ENCODE data around the gene DMD.

Gene DMD

GRCh38 chrX:31376408-31377022 lies 1834.8 kb downstream of the DMD start:
- no peak for DNase-seq

GRCh38 chrX:31374786-31375185 lies 1836.6 kb downstream of the DMD start:
- DNase-seq = no peak

GRCh38 chrX:31371956-31372355 lies 1839.4 kb downstream of the DMD start:
- DNase-seq = no peak

- no peak for DNase-seq
These were observed 1843.5 kb downstream of the DMD start for GRCh38 chrX:31367816-31368215.

- no peak for DNase-seq
These were observed 1845.3 kb downstream of the DMD start for GRCh38 chrX:31366041-31366440.

- no peak for DNase-seq
These were observed 1854.8 kb downstream of the DMD start for GRCh38 chrX:31356275-31357212.

- no peak for DNase-seq
These were observed 1856.0 kb downstream of the DMD start for GRCh38 chrX:31355206-31355955.

GRCh38 chrX:31353095-31353494 lies 1858.3 kb downstream of the DMD start:
- DNase-seq = no peak

- no peak for DNase-seq
These were observed 1860.6 kb downstream of the DMD start for GRCh38 chrX:31350808-31351074.

GRCh38 chrX:31349515-31349914 lies 1861.8 kb downstream of the DMD start:
- no peak for DNase-seq

- no peak for DNase-seq
These were observed 1870.8 kb downstream of the DMD start for GRCh38 chrX:31340587-31340986.

GRCh38 chrX:31338991-31339350 lies 1872.4 kb downstream of the DMD start:
- no peak for DNase-seq

- DNase-seq = no peak
These were observed 1874.0 kb downstream of the DMD start for GRCh38 chrX:31337332-31337731.

- DNase-seq = no peak
These were observed 1874.9 kb downstream of the DMD start for GRCh38 chrX:31336419-31336818.

GRCh38 chrX:31334997-31335396 lies 1876.4 kb downstream of the DMD start:
- no peak for DNase-seq

- DNase-seq = no peak
These were observed 1878.1 kb downstream of the DMD start for GRCh38 chrX:31333165-31333831.

- DNase-seq = no peak
These were observed 1879.4 kb downstream of the DMD start for GRCh38 chrX:31331928-31332327.

GRCh38 chrX:31331015-31331414 lies 1880.3 kb downstream of the DMD start:
- DNase-seq = no peak

GRCh38 chrX:31329298-31329697 lies 1882.1 kb downstream of the DMD start:
- no peak for DNase-seq

GRCh38 chrX:31323658-31324057 lies 1887.7 kb downstream of the DMD start:
- no peak for DNase-seq

GRCh38 chrX:31320740-31321139 lies 1890.6 kb downstream of the DMD start:
- DNase-seq = no peak

GRCh38 chrX:31319586-31319985 lies 1891.8 kb downstream of the DMD start:
- DNase-seq = no peak

GRCh38 chrX:31318866-31319265 lies 1892.5 kb downstream of the DMD start:
- no peak for DNase-seq

Measured in CD4-positive, alpha-beta T cell treated with Interleukin-10 for 1 hour (primary cell).